Measurements from ENCODE around the gene ELN. TPM values are rescaled to one million over a fixed set of nuclear protein-coding genes. Genes with fewer than 3 reads are reported as not detected.

ELN gene
- total and polyA plus RNA-seq, 2 donors (not counting 3 experiments of a cell fraction or from before 2014, with no cell fraction given) = 1.7 to 2.6 TPM

DNA sequence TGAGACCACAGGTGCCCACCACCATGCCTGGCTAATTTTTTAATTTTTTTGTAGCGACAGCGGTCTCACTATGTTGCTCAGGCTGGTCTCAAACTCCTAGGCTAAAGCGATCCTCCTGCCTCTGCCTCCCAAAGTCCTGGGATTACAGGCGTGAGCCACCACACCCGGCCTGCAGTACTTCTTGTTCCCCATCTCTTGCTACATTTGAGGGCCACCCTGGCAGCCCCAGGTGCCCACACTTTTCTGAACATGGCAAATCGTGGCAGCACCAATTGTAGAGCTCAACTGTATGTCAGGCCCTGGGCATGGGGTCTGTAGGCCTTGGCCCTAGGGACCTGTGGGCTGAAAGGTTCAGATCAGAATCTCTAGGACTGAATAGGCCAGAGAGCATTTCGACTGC lies 30.5 kb downstream of the ELN start:
- no peak overlapping the region for H3K4me3 ChIP-seq (replicated peaks in 1 of 3; ENCODE audit: insufficient read depth in 1 of 3, low read depth in 1 of 3, low read length in 3 of 3)
- CTCF ChIA-PET = interaction anchor here (0.8 to 1.9 kb wide), 2 partner anchors 32 to 148 kb away, joined by 3 to 10 read pairs; no protein-coding TSS in a partner anchor
- BruUV-seq (replicated peaks) = no TSS peak

DNA sequence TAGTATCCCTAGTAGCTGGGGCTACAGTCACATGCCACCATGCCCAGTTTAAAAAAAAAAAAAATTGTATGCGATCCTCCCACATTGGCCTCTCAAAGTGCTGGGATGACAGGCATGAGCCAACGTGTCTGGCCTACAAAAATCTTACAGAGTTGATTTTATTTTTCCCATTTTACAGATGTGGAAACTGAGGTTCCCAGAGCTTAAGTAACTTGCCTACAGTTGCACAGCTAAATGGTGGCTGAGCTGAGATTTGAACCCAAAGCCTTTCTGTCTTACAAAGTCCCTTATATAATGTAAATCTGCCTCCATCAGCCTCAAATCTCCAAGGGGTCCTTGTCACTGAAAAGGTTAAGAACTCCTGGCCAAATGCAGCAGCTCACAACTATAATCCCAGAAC lies 31.1 kb downstream of the ELN start:
- intact Hi-C loops (cut with micrococcal nuclease) = no loop called here
- ChIA-PET CTCF (interaction anchor here (0.7 to 1.9 kb wide), 3 partner anchors 32 to 147 kb away, joined by 3 to 10 read pairs (median 3); no protein-coding TSS in a partner anchor), POLR2A (no interaction called here)
- Histone ChIP-seq H3K4me3 (replicated peaks in 1 of 3; ENCODE audit: insufficient read depth in 1 of 3, low read depth in 1 of 3, low read length in 3 of 3) (no peak overlapping the region), H2AFZ (ENCODE audit: low read depth, low read length) (no peak overlapping the region), H3K9me3 (replicated peaks; ENCODE audit: control insufficient read depth, insufficient read depth, low read length) (no peaks in the 10 kb centered on the region), H4K20me1 (replicated peaks; ENCODE audit: control insufficient read depth, extremely low read depth, insufficient read depth, low read length) (no peaks in the 10 kb centered on the region), H3K36me3 (ENCODE audit: control insufficient read depth in 2 of 2, extremely low read depth in 1 of 2, insufficient read depth in 2 of 2, low read length in 2 of 2) (no peaks in the 10 kb centered on the region), H3K9ac (replicated peaks; ENCODE audit: extremely low read depth, insufficient read depth, low read length) (no peak overlapping the region), H3K4me2 (ENCODE audit: insufficient read depth, low read length) (no peak overlapping the region), H3K27ac (ENCODE audit: insufficient read depth, low read depth, low read length) (no peak overlapping the region), H3K27me3 (ENCODE audit: control insufficient read depth in 2 of 2, insufficient read depth in 2 of 2, low read length in 2 of 2) (peaks cover 0 to 3% of the 10 kb centered on the region in 2 experiments), H3K79me2 (ENCODE audit: control insufficient read depth, insufficient read depth, low read length) (no peaks in the 10 kb centered on the region), H3K4me1 (ENCODE audit: control insufficient read depth, extremely low read depth, insufficient read depth, low read length) (peaks cover 4% of the 10 kb centered on the region), H3K9me1 (replicated peaks; ENCODE audit: control insufficient read depth, extremely low read depth, insufficient read depth, low read length) (no peaks in the 10 kb centered on the region)
- no peak for FAIRE-seq
- DNase-seq (ENCODE audit: low read depth, low spot score) = no peak
- dilution Hi-C loops (cut with MboI; ENCODE audit: extremely low pct_ligation_motif_present, low sequenced_read_pairs) = no loop called here
- TF ChIP-seq MYC (IDR thresholded peaks at IDR 0.05; ENCODE audit: low read depth, low read length) (no peak), POLR2A (IDR thresholded peaks at IDR 0.05; ENCODE audit: low read depth, low read length) (no peak), FOS (IDR thresholded peaks at IDR 0.05; ENCODE audit: borderline replicate concordance, insufficient read depth, low read length) (no peak), POLR2AphosphoS5 (IDR thresholded peaks at IDR 0.05; ENCODE audit: insufficient read depth, low read depth, low read length) (no peak), EZH2 (IDR thresholded peaks at IDR 0.05; ENCODE audit: borderline replicate concordance, low read depth, low read length, severe bottlenecking) (no peak), CTCF (IDR thresholded peaks at IDR 0.05; ENCODE audit: extremely low read depth in 1 of 2, insufficient read depth in 1 of 2, low read depth in 1 of 2, low read length in 2 of 2) (no peak), JUN (IDR thresholded peaks at IDR 0.05; ENCODE audit: borderline replicate concordance, insufficient read depth, insufficient read length, low read depth) (no peak), GATA2 (IDR thresholded peaks at IDR 0.05; ENCODE audit: insufficient read depth, insufficient read length, low read depth, low read length) (no peak)
- TF ChIP-seq, protein P1, sequence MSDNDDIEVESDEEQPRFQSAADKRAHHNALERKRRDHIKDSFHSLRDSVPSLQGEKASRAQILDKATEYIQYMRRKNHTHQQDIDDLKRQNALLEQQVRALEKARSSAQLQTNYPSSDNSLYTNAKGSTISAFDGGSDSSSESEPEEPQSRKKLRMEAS (IDR thresholded peaks at IDR 0.05; ENCODE audit: insufficient read depth, insufficient read length) = no peak
- no TSS peak for BruUV-seq (replicated peaks)

More for the DNA sequence above, 30.5 kb downstream of the ELN start:
- H3K27me3 ChIP-seq (ENCODE audit: control insufficient read depth in 2 of 2, insufficient read depth in 2 of 2, low read length in 2 of 2) = peaks cover 0 to 3% of the 10 kb centered on the region in 2 experiments
- POLR2A ChIA-PET = no interaction called here
- H3K9me1 ChIP-seq (replicated peaks; ENCODE audit: control insufficient read depth, extremely low read depth, insufficient read depth, low read length) = no peaks in the 10 kb centered on the region
- no peak for DNase-seq (ENCODE audit: low read depth, low spot score)
- TF ChIP-seq JUN (IDR thresholded peaks at IDR 0.05; ENCODE audit: borderline replicate concordance, insufficient read depth, insufficient read length, low read depth) = no peak
- TF ChIP-seq POLR2A (IDR thresholded peaks at IDR 0.05; ENCODE audit: low read depth, low read length) = no peak
- no peaks in the 10 kb centered on the region for H3K36me3 ChIP-seq (ENCODE audit: control insufficient read depth in 2 of 2, extremely low read depth in 1 of 2, insufficient read depth in 2 of 2, low read length in 2 of 2)
- H3K9ac ChIP-seq (replicated peaks; ENCODE audit: extremely low read depth, insufficient read depth, low read length) = no peak overlapping the region
- no peak overlapping the region for H2AFZ ChIP-seq (ENCODE audit: low read depth, low read length)
- H3K4me1 ChIP-seq (ENCODE audit: control insufficient read depth, extremely low read depth, insufficient read depth, low read length) = peaks cover 4% of the 10 kb centered on the region
- H4K20me1 ChIP-seq (replicated peaks; ENCODE audit: control insufficient read depth, extremely low read depth, insufficient read depth, low read length) = no peaks in the 10 kb centered on the region
- H3K9me3 ChIP-seq (replicated peaks; ENCODE audit: control insufficient read depth, insufficient read depth, low read length) = no peaks in the 10 kb centered on the region
- FAIRE-seq = no peak
- dilution Hi-C loops (cut with MboI; ENCODE audit: extremely low pct_ligation_motif_present, low sequenced_read_pairs) = no loop called here
- H3K4me2 ChIP-seq (ENCODE audit: insufficient read depth, low read length) = no peak overlapping the region
- H3K79me2 ChIP-seq (ENCODE audit: control insufficient read depth, insufficient read depth, low read length) = no peaks in the 10 kb centered on the region
- H3K27ac ChIP-seq (ENCODE audit: insufficient read depth, low read depth, low read length) = no peak overlapping the region
- intact Hi-C loops (cut with micrococcal nuclease) = no loop called here

All from endothelial cell of umbilical vein (primary cell).